ENCODE measurements around the gene ZKSCAN3. TPM values are rescaled to one million over a fixed set of nuclear protein-coding genes. Genes with fewer than 3 reads are reported as not detected.

The ZKSCAN3 gene
- total RNA-seq, 1 experiment from 2014 or later = 11.2 TPM

- Histone ChIP-seq H3K9me3 (ENCODE audit: control insufficient read depth in 1 of 2, insufficient read depth in 1 of 2, low read depth in 1 of 2, low read length in 2 of 2) (no peaks in the 10 kb centered on the region; a peak in 1 of 4 replicates), H4K20me1 (ENCODE audit: insufficient read depth) (no peaks in the 10 kb centered on the region), H3K4me3 (replicated peaks in 1 of 2; ENCODE audit: low read depth in 1 of 2, low read length in 2 of 2) (no peak overlapping the region), H3K79me2 (ENCODE audit: insufficient read depth, low read length) (no peaks in the 10 kb centered on the region), H3K4me1 (ENCODE audit: control insufficient read depth in 1 of 2, insufficient read depth in 2 of 2, low read length in 2 of 2) (peaks cover 4 to 12% of the 10 kb centered on the region in 2 experiments; a peak in 3 of 4 replicates), H3K27me3 (ENCODE audit: insufficient read depth, low read length) (no peaks in the 10 kb centered on the region), H3K9me2 (ENCODE audit: insufficient read depth) (no peaks in the 10 kb centered on the region), H3K4me2 (ENCODE audit: low read length) (no peak overlapping the region), H3K9ac (ENCODE audit: low read length) (no peak overlapping the region), H3K27ac (ENCODE audit: low read depth, low read length) (no peak overlapping the region), H3K36me3 (ENCODE audit: control insufficient read depth in 1 of 2, insufficient read depth in 2 of 2, low read length in 2 of 2) (no peaks in the 10 kb centered on the region), H2AFZ (ENCODE audit: low read depth, low read length, poor library complexity, severe bottlenecking) (no peak overlapping the region)
- no peak for ATAC-seq
- no TSS peak for BruUV-seq (replicated peaks)
- CTCF ChIA-PET = no interaction called here
- RAD21 ChIA-PET (ENCODE audit: low non-redundant PET in 1 of 2, low total read pairs in 2 of 2, uncharacterized antibody in 2 of 2, unreplicated experiment in 2 of 2) = no interaction called here
- TF ChIP-seq, protein P1, sequence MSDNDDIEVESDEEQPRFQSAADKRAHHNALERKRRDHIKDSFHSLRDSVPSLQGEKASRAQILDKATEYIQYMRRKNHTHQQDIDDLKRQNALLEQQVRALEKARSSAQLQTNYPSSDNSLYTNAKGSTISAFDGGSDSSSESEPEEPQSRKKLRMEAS (IDR thresholded peaks at IDR 0.05) = no peak
- TF ChIP-seq SRF (IDR thresholded peaks at IDR 0.05; ENCODE audit: low read depth) (no peak), CEBPB (IDR thresholded peaks at IDR 0.05; ENCODE audit: low read depth) (no peak), YY1 (IDR thresholded peaks at IDR 0.05; ENCODE audit: extremely low read depth, insufficient replicate concordance, low read depth, low read length) (no peak), POLR2AphosphoS5 (IDR thresholded peaks at IDR 0.05; ENCODE audit: low read depth, low read length) (no peak), RAD21 (IDR thresholded peaks at IDR 0.05; ENCODE audit: low read depth) (no peak)
- intact Hi-C loops (cut with micrococcal nuclease) = no loop called here
- no peak for DNase-seq (ENCODE audit: low read depth, low spot score)
- POLR2A ChIA-PET = no interaction called here
Observed at GRCh38 chr6:28378644-28379043, 28.9 kb downstream of the ZKSCAN3 start.

DNA sequence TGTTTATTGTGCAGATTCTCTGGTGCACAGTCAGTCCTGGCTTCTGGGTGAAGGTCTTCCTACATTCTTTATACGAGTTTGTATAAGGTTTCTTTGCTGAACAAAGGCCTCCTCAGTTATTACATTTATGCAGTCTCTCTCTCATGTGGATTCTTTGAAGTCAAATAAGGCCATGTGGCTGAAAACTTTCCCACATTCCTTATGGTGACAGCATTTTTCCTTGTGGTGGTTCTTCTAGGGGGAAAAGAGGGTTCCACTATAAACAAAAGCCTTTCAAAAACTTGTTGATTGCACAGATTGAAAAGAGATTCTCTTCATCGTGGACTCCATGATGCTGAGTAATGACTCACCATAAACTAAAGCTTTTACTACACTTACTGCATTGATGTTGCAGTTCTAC, 30.6 kb downstream of the ZKSCAN3 start:
- no peaks in the 10 kb centered on the region for H3K36me3 ChIP-seq (ENCODE audit: control insufficient read depth in 1 of 2, insufficient read depth in 2 of 2, low read length in 2 of 2)
- no peaks in the 10 kb centered on the region; a peak in 1 of 4 replicates for H3K9me3 ChIP-seq (ENCODE audit: control insufficient read depth in 1 of 2, insufficient read depth in 1 of 2, low read depth in 1 of 2, low read length in 2 of 2)
- DNase-seq (ENCODE audit: low read depth, low spot score) (no peak), ATAC-seq (no peak)
- peaks cover 7 to 17% of the 10 kb centered on the region in 2 experiments; a peak in 3 of 4 replicates for H3K4me1 ChIP-seq (ENCODE audit: control insufficient read depth in 1 of 2, insufficient read depth in 2 of 2, low read length in 2 of 2)
- H4K20me1 ChIP-seq (ENCODE audit: insufficient read depth) = no peaks in the 10 kb centered on the region
- H3K9ac ChIP-seq (ENCODE audit: low read length) = no peak overlapping the region
- intact Hi-C loops (cut with micrococcal nuclease) = no loop called here
- BruUV-seq (replicated peaks) = no TSS peak
- H3K79me2 ChIP-seq (ENCODE audit: insufficient read depth, low read length) = no peaks in the 10 kb centered on the region
- ChIA-PET RAD21 (ENCODE audit: low non-redundant PET in 1 of 2, low total read pairs in 2 of 2, uncharacterized antibody in 2 of 2, unreplicated experiment in 2 of 2) (no interaction called here), POLR2A (no interaction called here), CTCF (no interaction called here)
- H3K27me3 ChIP-seq (ENCODE audit: insufficient read depth, low read length) = no peaks in the 10 kb centered on the region
- no peak overlapping the region for H3K4me2 ChIP-seq (ENCODE audit: low read length)
- H2AFZ ChIP-seq (ENCODE audit: low read depth, low read length, poor library complexity, severe bottlenecking) = no peak overlapping the region
- H3K27ac ChIP-seq (ENCODE audit: low read depth, low read length) = no peak overlapping the region
- H3K9me2 ChIP-seq (ENCODE audit: insufficient read depth) = no peaks in the 10 kb centered on the region
- TF ChIP-seq RAD21 (IDR thresholded peaks at IDR 0.05; ENCODE audit: low read depth) (no peak), JUND (IDR thresholded peaks at IDR 0.05) (no peak), YY1 (IDR thresholded peaks at IDR 0.05; ENCODE audit: extremely low read depth, insufficient replicate concordance, low read depth, low read length) (no peak), CEBPB (IDR thresholded peaks at IDR 0.05; ENCODE audit: low read depth) (no peak), EGR1 (IDR thresholded peaks at IDR 0.05; ENCODE audit: low read depth) (no peak), SIN3A (IDR thresholded peaks at IDR 0.05; ENCODE audit: low read depth) (no peak), CTCF (IDR thresholded peaks at IDR 0.05 in 2 of 3, conservative IDR thresholded peaks at IDR 0.05 in 1 of 3; ENCODE audit: borderline replicate concordance in 1 of 3, insufficient read depth in 1 of 3, low read depth in 2 of 3, low read length in 2 of 3) (no peak), EZH2 (IDR thresholded peaks at IDR 0.05) (no peak), TCF7L2 (IDR thresholded peaks at IDR 0.05; ENCODE audit: borderline replicate concordance, extremely low read depth, insufficient read depth, insufficient read length) (no peak), POLR2A (IDR thresholded peaks at IDR 0.05; ENCODE audit: borderline replicate concordance, extremely low read depth, insufficient read depth, insufficient read length) (no peak), ELF1 (IDR thresholded peaks at IDR 0.05; ENCODE audit: borderline replicate concordance, low read depth) (no peak), ZBTB33 (IDR thresholded peaks at IDR 0.05; ENCODE audit: extremely low read depth, insufficient replicate concordance, low read length) (no peak)
- TF ChIP-seq, protein P1 (IDR thresholded peaks at IDR 0.05) = no peak
- TF ChIP-seq, protein P2, sequence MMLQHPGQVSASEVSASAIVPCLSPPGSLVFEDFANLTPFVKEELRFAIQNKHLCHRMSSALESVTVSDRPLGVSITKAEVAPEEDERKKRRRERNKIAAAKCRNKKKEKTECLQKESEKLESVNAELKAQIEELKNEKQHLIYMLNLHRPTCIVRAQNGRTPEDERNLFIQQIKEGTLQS (IDR thresholded peaks at IDR 0.05) = no peak
- no peak overlapping the region for H3K4me3 ChIP-seq (replicated peaks in 1 of 2; ENCODE audit: low read depth in 1 of 2, low read length in 2 of 2)

Measured in HCT116 (cell line).